Measurements from ENCODE around the gene SLC44A1. TPM values are rescaled to one million over a fixed set of nuclear protein-coding genes. Genes with fewer than 3 reads are reported as not detected.
A peak's percentile ranks its signal among the peaks of the same experiment; 100 is the strongest.

Gene SLC44A1
- total RNA-seq, 1 experiment from 2014 or later = 15.2 TPM

DNA sequence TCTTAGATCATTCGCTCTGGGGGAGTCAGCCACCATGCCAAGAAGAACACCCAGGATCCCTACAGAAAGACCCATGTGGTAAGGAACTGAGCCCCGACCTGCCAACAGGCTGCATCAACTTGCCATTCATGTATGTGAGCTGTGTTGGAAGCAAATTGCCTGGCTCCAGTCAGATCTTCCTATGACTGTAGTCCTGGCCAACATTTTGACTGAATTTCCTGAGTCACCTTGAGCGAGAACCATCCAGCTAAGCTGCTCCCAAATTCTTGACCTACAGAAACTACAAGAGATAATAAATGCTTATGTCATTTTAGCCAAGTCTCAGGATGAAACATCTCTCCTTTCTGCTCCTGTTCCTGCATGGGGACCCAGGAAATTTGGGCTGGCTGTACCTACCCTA lies 40.0 kb upstream of the SLC44A1 start:
- ChIA-PET POLR2A (no interaction called here), CTCF (interaction anchor here (0.6 kb wide), 2 partner anchors 266 to 479 kb away, joined by 3 read pairs; no protein-coding TSS in a partner anchor)
- H3K27me3 Mint-ChIP-seq (ENCODE audit: insufficient read depth, unreplicated experiment) = no peaks in the 10 kb centered on the region
- H3K4me1 Mint-ChIP-seq (ENCODE audit: insufficient read depth, unreplicated experiment) = peaks cover 34% of the 10 kb centered on the region
- no peaks in the 10 kb centered on the region for H3K36me3 Mint-ChIP-seq (ENCODE audit: insufficient read depth, unreplicated experiment)
- BruUV-seq (replicated peaks) = no TSS peak
- TF ChIP-seq, protein P1, sequence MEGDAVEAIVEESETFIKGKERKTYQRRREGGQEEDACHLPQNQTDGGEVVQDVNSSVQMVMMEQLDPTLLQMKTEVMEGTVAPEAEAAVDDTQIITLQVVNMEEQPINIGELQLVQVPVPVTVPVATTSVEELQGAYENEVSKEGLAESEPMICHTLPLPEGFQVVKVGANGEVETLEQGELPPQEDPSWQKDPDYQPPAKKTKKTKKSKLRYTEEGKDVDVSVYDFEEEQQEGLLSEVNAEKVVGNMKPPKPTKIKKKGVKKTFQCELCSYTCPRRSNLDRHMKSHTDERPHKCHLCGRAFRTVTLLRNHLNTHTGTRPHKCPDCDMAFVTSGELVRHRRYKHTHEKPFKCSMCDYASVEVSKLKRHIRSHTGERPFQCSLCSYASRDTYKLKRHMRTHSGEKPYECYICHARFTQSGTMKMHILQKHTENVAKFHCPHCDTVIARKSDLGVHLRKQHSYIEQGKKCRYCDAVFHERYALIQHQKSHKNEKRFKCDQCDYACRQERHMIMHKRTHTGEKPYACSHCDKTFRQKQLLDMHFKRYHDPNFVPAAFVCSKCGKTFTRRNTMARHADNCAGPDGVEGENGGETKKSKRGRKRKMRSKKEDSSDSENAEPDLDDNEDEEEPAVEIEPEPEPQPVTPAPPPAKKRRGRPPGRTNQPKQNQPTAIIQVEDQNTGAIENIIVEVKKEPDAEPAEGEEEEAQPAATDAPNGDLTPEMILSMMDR (IDR thresholded peaks at IDR 0.05; ENCODE audit: unreplicated experiment) = no peak
- intact Hi-C loops (cut with micrococcal nuclease) = no loop called here
- no peak overlapping the region for H3K4me3 Mint-ChIP-seq (ENCODE audit: unreplicated experiment)
- H3K27ac Mint-ChIP-seq (ENCODE audit: low read depth, unreplicated experiment) = no peak overlapping the region
- no peaks in the 10 kb centered on the region for H3K9me3 Mint-ChIP-seq (ENCODE audit: unreplicated experiment)
- DNase-seq (ENCODE audit: unreplicated experiment) = peak; percentile 12

DNA sequence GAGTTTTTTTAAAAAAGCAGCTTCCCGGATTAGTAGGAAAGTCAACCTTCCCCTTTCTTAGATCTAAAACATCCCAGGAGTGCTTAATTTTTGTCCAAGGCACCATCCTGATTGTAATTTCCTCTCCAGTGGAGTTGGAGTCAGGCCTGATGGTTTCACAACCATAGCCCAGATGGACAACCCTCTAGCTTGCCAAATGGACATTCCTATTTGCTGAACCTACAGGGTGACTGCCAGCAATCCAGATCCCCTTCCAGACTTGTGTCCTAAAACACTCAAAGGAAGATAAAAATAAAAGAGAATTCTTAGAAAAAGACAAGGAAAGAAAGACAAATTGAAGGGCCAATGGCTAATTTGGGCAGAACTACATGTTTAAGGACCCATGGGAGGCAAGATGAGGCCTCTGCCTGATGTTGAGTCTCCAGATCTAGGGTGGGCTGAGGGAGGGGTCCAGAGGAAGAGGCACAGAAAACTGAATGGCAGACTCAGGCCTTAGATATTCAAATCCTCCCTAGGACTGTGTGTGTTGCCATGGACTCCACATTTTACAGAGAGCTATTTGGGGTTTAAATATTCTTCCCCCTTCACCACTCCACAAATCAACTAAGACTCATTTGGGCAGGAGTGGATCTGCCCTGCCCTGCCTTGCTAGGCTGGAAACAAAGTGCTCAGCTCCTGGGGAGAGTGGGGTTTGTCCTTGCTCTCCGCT lies 38.5 kb upstream of the SLC44A1 start:
- CTCF ChIA-PET = interaction anchor here (0.6 to 1.3 kb wide), 5 partner anchors 46 to 310 kb away, joined by 3 to 5 read pairs (median 4); no protein-coding TSS in a partner anchor
- H3K4me3 Mint-ChIP-seq (ENCODE audit: unreplicated experiment) = no peak overlapping the region
- H3K4me1 Mint-ChIP-seq (ENCODE audit: insufficient read depth, unreplicated experiment) = peaks cover 34% of the 10 kb centered on the region
- H3K36me3 Mint-ChIP-seq (ENCODE audit: insufficient read depth, unreplicated experiment) = no peaks in the 10 kb centered on the region
- BruUV-seq (replicated peaks) = no TSS peak
- H3K27ac Mint-ChIP-seq (ENCODE audit: low read depth, unreplicated experiment) = peak overlapping the region; percentile 88
- intact Hi-C loops (cut with micrococcal nuclease) = no loop called here
- POLR2A ChIA-PET = interaction anchor here (0.9 to 1.7 kb wide), 5 partner anchors 10 to 396 kb away, joined by 3 to 8 read pairs (median 4); partner anchors contain the start of gene SLC44A1
- TF ChIP-seq, protein P1 (IDR thresholded peaks at IDR 0.05; ENCODE audit: unreplicated experiment) = no peak
- peak; percentile 90 for DNase-seq (ENCODE audit: unreplicated experiment)
- H3K9me3 Mint-ChIP-seq (ENCODE audit: unreplicated experiment) = no peaks in the 10 kb centered on the region
- no peaks in the 10 kb centered on the region for H3K27me3 Mint-ChIP-seq (ENCODE audit: insufficient read depth, unreplicated experiment)

DNA sequence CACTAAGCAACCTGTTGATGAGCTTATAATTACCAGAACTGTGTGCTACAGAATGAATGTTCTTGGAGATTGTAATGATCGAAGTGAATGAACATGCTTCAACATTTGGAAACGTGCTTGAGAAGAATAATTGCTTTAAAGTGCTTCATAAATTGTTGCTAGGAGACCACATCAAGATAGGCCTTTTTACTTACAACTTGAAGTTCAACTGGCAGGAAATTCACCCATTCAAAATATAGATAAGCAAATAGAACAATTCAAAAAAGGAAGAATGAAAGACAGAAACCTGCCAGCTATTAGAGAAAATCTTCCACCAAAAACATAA lies 38.0 kb upstream of the SLC44A1 start:
- no peaks in the 10 kb centered on the region for H3K9me3 Mint-ChIP-seq (ENCODE audit: unreplicated experiment)
- no peak for DNase-seq (ENCODE audit: unreplicated experiment)
- TF ChIP-seq, protein P1 (IDR thresholded peaks at IDR 0.05; ENCODE audit: unreplicated experiment) = no peak
- no peaks in the 10 kb centered on the region for H3K36me3 Mint-ChIP-seq (ENCODE audit: insufficient read depth, unreplicated experiment)
- intact Hi-C loops (cut with micrococcal nuclease) = no loop called here
- CTCF ChIA-PET = interaction anchor here (0.9 to 1.3 kb wide), 2 partner anchors 112 to 209 kb away, joined by 4 read pairs; no protein-coding TSS in a partner anchor
- peaks cover 34% of the 10 kb centered on the region for H3K4me1 Mint-ChIP-seq (ENCODE audit: insufficient read depth, unreplicated experiment)
- BruUV-seq (replicated peaks) = no TSS peak
- no peak overlapping the region for H3K4me3 Mint-ChIP-seq (ENCODE audit: unreplicated experiment)
- POLR2A ChIA-PET = interaction anchor here (0.9 to 1.7 kb wide), 6 partner anchors 10 to 396 kb away, joined by 3 to 8 read pairs (median 4); partner anchors contain the start of gene SLC44A1
- H3K27ac Mint-ChIP-seq (ENCODE audit: low read depth, unreplicated experiment) = peak overlapping the region; percentile 88
- H3K27me3 Mint-ChIP-seq (ENCODE audit: insufficient read depth, unreplicated experiment) = no peaks in the 10 kb centered on the region

- H3K27me3 Mint-ChIP-seq (ENCODE audit: insufficient read depth, unreplicated experiment) = no peaks in the 10 kb centered on the region
- peak overlapping the region; percentile 88 for H3K27ac Mint-ChIP-seq (ENCODE audit: low read depth, unreplicated experiment)
- peak; percentile 82 for DNase-seq (ENCODE audit: unreplicated experiment)
- BruUV-seq (replicated peaks) = no TSS peak
- TF ChIP-seq, protein P1 (IDR thresholded peaks at IDR 0.05; ENCODE audit: unreplicated experiment) = no peak
- H3K9me3 Mint-ChIP-seq (ENCODE audit: unreplicated experiment) = no peaks in the 10 kb centered on the region
- H3K4me3 Mint-ChIP-seq (ENCODE audit: unreplicated experiment) = no peak overlapping the region
- H3K36me3 Mint-ChIP-seq (ENCODE audit: insufficient read depth, unreplicated experiment) = no peaks in the 10 kb centered on the region
- intact Hi-C loops (cut with micrococcal nuclease) = no loop called here
- POLR2A ChIA-PET = interaction anchor here (0.5 to 1.7 kb wide), 6 partner anchors 9 to 397 kb away, joined by 3 to 8 read pairs (median 4); partner anchors contain the start of gene SLC44A1
- CTCF ChIA-PET = interaction anchor here (0.9 to 1.3 kb wide), 2 partner anchors 112 to 209 kb away, joined by 4 read pairs; no protein-coding TSS in a partner anchor
- H3K4me1 Mint-ChIP-seq (ENCODE audit: insufficient read depth, unreplicated experiment) = peaks cover 34% of the 10 kb centered on the region
Measured at GRCh38 chr9:105206821-105207699, 37.4 kb upstream of the SLC44A1 start.

All from MCF 10A (cell line).